Astrocyte of the spinal cord (primary cell): ENCODE results near the gene RRP12.
A peak's percentile ranks its signal among the peaks of the same experiment; 100 is the strongest.

Experiments
- DNase-seq: peaks from one replicate; pipeline ENCODE4 v3.0.0; 2011; ENCODE audit warnings: low read depth, low spot score
- H3K4me3 ChIP-seq: 2 replicates; pipeline ENCODE4 v1.5.1; 2011; ENCODE audit warnings: low read depth, mild to moderate bottlenecking, low read length, moderate library complexity
- CTCF ChIP-seq: IDR thresholded peaks from 2 replicates; pipeline ENCODE4 v1.5.1; 2012; ENCODE audit warnings: low read depth, mild to moderate bottlenecking, low read length, inconsistent platforms
- in situ Hi-C: cut with HindIII; loops from 2 replicates; pipeline ENCODE4 v1.10.0; 2017; ENCODE audit warnings: low sequenced_read_pairs

Gene RRP12

GRCh38 chr10:97336942-97337831 is 64.0 kb downstream of the RRP12 start:
- TF ChIP-seq CTCF: no peak
- H3K4me3 ChIP-seq: no peak overlapping the region
- in situ Hi-C loops: no loop called here
- no peak for DNase-seq

GRCh38 chr10:97336446-97336845 is 64.7 kb downstream of the RRP12 start:
- DNase-seq: no peak
- in situ Hi-C loops: no loop called here
- TF ChIP-seq CTCF: no peak
- no peak overlapping the region for H3K4me3 ChIP-seq

- no peak for DNase-seq
- H3K4me3 ChIP-seq: no peak overlapping the region
- TF ChIP-seq CTCF: no peak
Observed at GRCh38 chr10:97336006-97336405, 65.1 kb downstream of the RRP12 start.

GRCh38 chr10:97335188-97335619 is 65.9 kb downstream of the RRP12 start:
- in situ Hi-C loops: no loop called here
- TF ChIP-seq CTCF: no peak
- H3K4me3 ChIP-seq: peak overlapping the region; percentile 62
- no peak for DNase-seq

More at GRCh38 chr10:97336006-97336405, 65.1 kb downstream of the RRP12 start:
- in situ Hi-C loops: no loop called here

- peak within 1 kb of the TSS; percentile 62 for H3K4me3 ChIP-seq
- in situ Hi-C loops: no loop called here
- peak; percentile 94 for DNase-seq
- no peak for TF ChIP-seq CTCF
Observed at GRCh38 chr10:97334370-97335175, 66.6 kb downstream of the RRP12 start, which contains the start of gene FRAT2. FRAT2 (minus strand) TSS chr10:97334729; CDS start chr10:97334572, 157 bp downstream.

GRCh38 chr10:97333601-97334369 is 67.4 kb downstream of the RRP12 start:
- peak; percentile 54 for DNase-seq
- in situ Hi-C loops: no loop called here
- peak overlapping the region; percentile 62 for H3K4me3 ChIP-seq
- no peak for TF ChIP-seq CTCF
